GM12875 (cell line): ENCODE measurements around the gene TBC1D22A.

Source experiments
- H3K4me3 ChIP-seq: one replicate; pipeline ENCODE4 v1.5.1; 2011; ENCODE audit warnings: low read depth, low read length, control low read depth
- TF ChIP-seq, protein P1 (sequence below): IDR thresholded peaks from 2 replicates; pipeline ENCODE4 v1.5.1; 2011; ENCODE audit warnings: low read depth, mild to moderate bottlenecking, control low read depth, inconsistent platforms, low read length, moderate library complexity, borderline replicate concordance; ENCODE audit not compliant: insufficient read depth

TBC1D22A gene

DNA sequence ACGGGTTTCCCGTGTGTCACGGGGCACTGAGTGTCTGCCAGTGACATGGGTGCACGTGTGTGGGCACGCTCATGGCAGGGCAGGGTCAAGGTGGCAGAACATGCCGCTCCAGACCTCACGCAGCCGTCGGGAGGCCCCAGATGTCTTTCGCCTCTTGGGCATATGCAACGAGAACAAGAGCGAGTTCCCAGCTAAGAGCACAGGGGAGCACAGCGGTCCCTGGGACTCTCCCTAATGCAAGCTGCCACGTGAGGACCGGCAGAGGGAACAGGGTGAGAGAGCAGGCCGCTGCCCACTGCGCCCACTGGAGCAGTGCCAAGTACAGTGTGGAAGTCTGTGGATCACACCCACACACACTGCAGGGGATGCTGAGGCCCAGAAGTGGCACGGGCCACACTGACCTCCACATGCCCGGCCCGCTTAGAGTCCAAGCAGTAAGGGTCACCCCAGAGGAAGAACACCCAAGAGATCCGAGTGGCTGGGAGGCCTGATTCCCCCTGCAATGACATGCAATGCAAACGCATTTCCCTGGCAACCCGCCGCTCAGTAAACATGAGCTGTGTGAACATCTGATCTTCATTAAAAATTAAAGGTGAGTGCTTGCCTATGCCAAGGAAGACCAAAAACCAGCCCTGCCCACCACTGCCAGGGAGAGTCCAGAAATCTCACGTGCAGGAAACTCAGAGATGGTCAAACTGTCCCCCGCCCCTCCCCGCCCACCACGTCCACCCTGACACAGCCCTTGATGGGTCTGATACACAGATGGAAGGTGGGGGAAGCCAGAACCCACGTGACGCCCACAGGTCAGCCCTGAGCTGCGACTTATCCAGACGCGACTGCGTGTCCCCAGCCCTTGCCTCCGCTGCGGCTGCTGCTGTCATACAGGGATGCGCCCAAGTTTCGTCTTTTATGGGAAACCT is 36.1 kb upstream of the TBC1D22A start:
- no peak overlapping the region for H3K4me3 ChIP-seq
- TF ChIP-seq, protein P1, sequence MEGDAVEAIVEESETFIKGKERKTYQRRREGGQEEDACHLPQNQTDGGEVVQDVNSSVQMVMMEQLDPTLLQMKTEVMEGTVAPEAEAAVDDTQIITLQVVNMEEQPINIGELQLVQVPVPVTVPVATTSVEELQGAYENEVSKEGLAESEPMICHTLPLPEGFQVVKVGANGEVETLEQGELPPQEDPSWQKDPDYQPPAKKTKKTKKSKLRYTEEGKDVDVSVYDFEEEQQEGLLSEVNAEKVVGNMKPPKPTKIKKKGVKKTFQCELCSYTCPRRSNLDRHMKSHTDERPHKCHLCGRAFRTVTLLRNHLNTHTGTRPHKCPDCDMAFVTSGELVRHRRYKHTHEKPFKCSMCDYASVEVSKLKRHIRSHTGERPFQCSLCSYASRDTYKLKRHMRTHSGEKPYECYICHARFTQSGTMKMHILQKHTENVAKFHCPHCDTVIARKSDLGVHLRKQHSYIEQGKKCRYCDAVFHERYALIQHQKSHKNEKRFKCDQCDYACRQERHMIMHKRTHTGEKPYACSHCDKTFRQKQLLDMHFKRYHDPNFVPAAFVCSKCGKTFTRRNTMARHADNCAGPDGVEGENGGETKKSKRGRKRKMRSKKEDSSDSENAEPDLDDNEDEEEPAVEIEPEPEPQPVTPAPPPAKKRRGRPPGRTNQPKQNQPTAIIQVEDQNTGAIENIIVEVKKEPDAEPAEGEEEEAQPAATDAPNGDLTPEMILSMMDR = no peak

DNA sequence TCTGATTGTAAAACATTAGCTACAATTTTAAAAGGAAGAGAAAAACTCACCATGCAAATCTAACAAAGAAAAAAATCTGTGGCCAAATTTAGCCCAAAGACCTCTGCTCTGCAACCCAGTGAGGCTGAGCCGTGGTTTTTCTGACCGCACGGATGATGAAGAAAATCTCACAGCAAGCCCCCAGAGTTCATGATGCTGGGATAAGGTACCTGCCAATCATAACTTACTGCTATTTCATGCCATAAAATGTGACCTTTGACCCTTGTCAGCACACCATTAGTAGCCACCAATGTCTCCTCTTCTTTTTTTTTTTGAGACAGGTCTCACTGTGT is 35.5 kb upstream of the TBC1D22A start:
- H3K4me3 ChIP-seq = no peak overlapping the region
- TF ChIP-seq, protein P1 = no peak

DNA sequence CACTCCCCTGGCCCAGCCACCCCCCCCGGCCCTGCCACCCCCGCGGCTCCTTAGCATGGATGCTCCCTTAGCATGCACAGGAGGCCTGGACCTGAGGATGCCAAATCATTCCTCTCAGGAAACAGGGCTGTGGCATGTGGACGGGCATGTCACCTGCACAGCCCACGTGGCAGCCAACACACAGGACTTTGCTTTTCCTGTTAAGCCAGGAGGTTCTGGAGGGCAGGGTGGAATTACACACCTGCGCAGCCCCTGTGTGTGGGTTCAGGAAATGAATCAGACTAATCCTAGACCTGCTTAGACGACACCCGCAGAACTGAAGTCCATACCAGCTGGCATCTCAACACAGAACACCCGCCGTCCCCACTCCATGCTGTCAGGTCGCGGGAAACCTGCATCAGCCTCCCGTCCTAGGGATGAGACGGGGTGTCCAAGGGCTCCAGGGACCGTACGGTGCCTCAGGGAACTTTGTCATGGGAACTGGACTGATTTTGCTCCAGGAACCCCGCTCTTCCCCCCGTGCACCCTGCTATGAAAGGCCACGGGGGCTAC is 34.6 kb upstream of the TBC1D22A start:
- TF ChIP-seq, protein P1 = no peak
- no peak overlapping the region for H3K4me3 ChIP-seq

DNA sequence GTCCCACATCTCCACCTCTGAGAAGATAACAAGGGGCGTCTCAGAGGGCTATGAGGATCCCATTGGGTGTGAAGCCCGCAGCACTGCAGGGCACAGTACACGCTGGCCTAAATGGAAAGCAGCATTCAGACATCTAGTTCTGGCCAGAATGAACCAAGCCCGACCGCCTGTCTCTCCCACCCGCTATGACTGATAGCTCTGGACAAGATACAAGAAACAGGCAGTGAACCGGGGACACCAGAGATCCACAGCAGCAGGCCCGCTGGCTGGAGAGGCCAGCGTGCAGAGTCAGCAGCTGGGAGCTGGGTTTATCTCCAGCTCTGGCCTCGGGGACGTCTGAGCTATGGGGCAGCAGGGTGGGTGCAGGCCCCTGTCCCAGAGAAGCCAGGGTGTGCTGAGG is 34.0 kb upstream of the TBC1D22A start:
- no peak overlapping the region for H3K4me3 ChIP-seq
- TF ChIP-seq, protein P1 = no peak

DNA sequence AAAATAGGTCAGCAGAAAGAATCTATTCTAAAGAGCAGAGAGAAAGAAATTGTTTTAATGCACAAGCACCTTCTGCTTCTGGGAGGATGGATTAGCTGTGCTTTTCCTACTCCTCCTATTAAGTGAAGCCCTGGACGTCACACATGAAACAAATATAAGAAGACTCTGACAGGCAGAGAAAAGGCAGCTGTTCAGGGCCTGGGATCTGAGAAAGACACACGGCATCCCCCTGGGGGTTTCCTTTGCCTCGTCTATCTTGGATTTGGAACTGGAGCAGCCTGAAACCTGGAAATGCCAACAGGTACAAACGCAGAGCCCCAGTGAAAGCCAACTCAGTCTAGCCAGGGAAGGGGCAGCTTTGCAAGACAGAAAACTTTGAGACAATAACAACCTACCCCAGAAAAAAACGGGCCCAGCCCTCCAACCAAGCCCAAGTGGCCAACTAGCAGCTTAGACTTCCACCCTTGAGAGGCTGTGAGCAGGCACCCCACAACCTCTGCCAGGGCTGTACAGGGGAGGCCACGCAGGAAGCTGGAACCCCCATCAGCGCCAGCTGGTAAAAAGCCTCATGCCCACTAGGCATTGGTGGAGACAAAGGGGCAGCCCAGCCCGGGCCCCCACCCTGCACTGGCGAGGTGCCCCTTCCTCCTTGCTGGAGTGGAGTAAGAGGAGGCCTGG is 31.7 kb upstream of the TBC1D22A start:
- H3K4me3 ChIP-seq = no peak overlapping the region
- TF ChIP-seq, protein P1 = no peak

DNA sequence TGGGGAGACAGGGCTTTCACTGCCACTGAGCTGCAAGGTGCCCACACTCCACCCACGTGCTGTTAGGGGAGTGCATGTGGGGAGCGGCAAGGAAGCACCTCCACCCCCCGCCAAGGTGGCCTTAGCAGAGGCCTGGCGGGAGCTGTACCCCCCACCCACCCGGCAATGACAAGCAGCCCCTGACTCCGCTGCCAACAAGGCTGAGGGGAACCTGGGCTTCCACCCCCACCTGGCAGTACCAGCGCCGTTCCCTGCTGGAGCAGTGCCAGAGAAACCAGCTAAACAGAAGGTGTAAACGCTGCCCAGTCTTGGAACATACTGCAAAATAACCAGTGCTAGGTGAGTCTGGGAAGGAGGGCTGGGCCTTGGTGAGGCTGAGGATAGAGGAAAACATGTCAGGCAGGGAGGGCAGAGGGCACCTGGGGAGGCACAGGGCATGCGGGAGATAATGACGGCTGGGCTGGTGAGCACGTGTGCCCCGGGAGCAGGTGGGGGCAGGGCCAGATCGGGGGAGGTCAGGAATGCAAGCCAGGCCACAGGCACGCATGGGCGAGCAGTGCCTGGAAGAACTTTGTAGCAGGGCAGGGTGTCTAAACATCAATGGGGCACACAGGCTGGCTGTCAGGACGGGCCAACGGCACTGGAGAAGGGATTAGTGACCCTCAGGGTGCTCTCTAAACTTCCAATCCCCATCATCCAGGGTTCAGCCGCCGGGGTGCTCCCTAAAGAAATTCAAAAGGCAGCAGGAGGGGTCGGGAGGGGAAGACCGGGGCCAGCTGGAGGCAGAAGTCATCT is 31.0 kb upstream of the TBC1D22A start:
- TF ChIP-seq, protein P1 = no peak
- H3K4me3 ChIP-seq = no peak overlapping the region
